HepG2 (cell line): ENCODE measurements around the gene CKB. TPM values are rescaled to one million over a fixed set of nuclear protein-coding genes. Genes with fewer than 3 reads are reported as not detected.

Experiments
- FLYWCH1 ChIP-seq: sonication (generic); formaldehyde crosslinking; IDR thresholded peaks from 2 replicates; pipeline ENCODE4 v1.8.1; 2023; ENCODE audit warnings: mild to moderate bottlenecking, missing genetic modification reagents
- FOXO1 ChIP-seq: sonication (generic); formaldehyde crosslinking; IDR thresholded peaks from 2 replicates; pipeline ENCODE4 v1.4.0; 2020; ENCODE audit warnings: missing genetic modification reagents
- HMG20A ChIP-seq: IDR thresholded peaks from 2 replicates; pipeline ENCODE4 v1.6.1; 2016; ENCODE audit warnings: borderline replicate concordance
- KAT7 ChIP-seq: IDR thresholded peaks from 2 replicates; pipeline ENCODE4 v1.6.1; 2018; ENCODE audit warnings: borderline replicate concordance, missing compliant biosample characterization
- KDM5B ChIP-seq: sonication (generic); formaldehyde crosslinking; IDR thresholded peaks from 2 replicates; pipeline ENCODE4 v1.4.0; 2020; ENCODE audit warnings: missing genetic modification reagents, mild to moderate bottlenecking, borderline replicate concordance
- LCORL ChIP-seq, 2 experiments: fragments of 450-650 bp in 1 of 2; sonication (generic) in 1 of 2; formaldehyde crosslinking in 1 of 2; IDR thresholded peaks; 2 replicates each; pipeline versions ENCODE4 v1.5.0 to v1.6.1; 2017 to 2020; ENCODE audit warnings: antibody characterized with exemption in 1 of 2, missing genetic modification reagents in 1 of 2
- TBX2 ChIP-seq: sonication (generic); formaldehyde crosslinking; IDR thresholded peaks from 2 replicates; pipeline ENCODE4 v1.5.0; 2020; ENCODE audit warnings: missing genetic modification reagents, mild to moderate bottlenecking, borderline replicate concordance
- ZC3H4 ChIP-seq: sonication (generic); formaldehyde crosslinking; IDR thresholded peaks from 2 replicates; pipeline ENCODE4 v1.4.0; 2020; ENCODE audit warnings: missing genetic modification reagents, borderline replicate concordance
- ZNF451 ChIP-seq: sonication (generic); formaldehyde crosslinking; IDR thresholded peaks from 2 replicates; pipeline ENCODE4 v1.5.0; 2020; ENCODE audit warnings: mild to moderate bottlenecking, missing genetic modification reagents
- polyA plus RNA-seq, 8 experiments: library from polyadenylated mRNA; depleted of rRNA in 3 of 8; stranded (reverse) in 7 of 8; unstranded in 1 of 8; fragments of >200 nt; fragmentation: Illumina TruSeq in 4 of 8; extraction: Trizol in 4 of 8; gene quantifications; 2 replicates each; pipeline versions ENCODE4 v1.2.1 to v1.2.3, GENCODE V29; 2011 to 2016; ENCODE audit warnings: low read depth in 4 of 8, missing spikeins in 1 of 8, mixed read lengths in 1 of 8; ENCODE audit not compliant: insufficient read depth in 1 of 8
- total RNA-seq, 5 experiments: library from RNA; depleted of rRNA; stranded (reverse); fragments of >200 nt; fragmentation: Illumina TruSeq; extraction: Trizol; gene quantifications; 2 replicates each; pipeline ENCODE4 v1.2.3, GENCODE V29; 2016; ENCODE audit warnings: low read depth in 1 of 5
- TF ChIP-seq, protein P1 (sequence below): sonication (generic); formaldehyde crosslinking; IDR thresholded peaks from 2 replicates; pipeline ENCODE4 v1.5.0; 2020; ENCODE audit warnings: mild to moderate bottlenecking, missing genetic modification reagents, borderline replicate concordance
- TF ChIP-seq, protein P2 (sequence below): sonication (generic); formaldehyde crosslinking; IDR thresholded peaks from 2 replicates; pipeline ENCODE4 v1.5.0; 2020; ENCODE audit warnings: missing genetic modification reagents
- TF ChIP-seq, protein P3 (sequence below): sonication (generic); formaldehyde crosslinking; IDR thresholded peaks from 2 replicates; pipeline ENCODE4 v1.9.0; 2022; ENCODE audit warnings: low read depth, missing genetic modification reagents
- TF ChIP-seq, protein P4 (sequence below): IDR thresholded peaks from 2 replicates; pipeline ENCODE4 v1.6.1; 2016
- TF ChIP-seq, protein P5 (sequence below): sonication (generic); formaldehyde crosslinking; IDR thresholded peaks from 2 replicates; pipeline ENCODE4 v1.4.0; 2020; ENCODE audit warnings: missing genetic modification reagents, borderline replicate concordance
- TF ChIP-seq, protein P6 (sequence below): sonication (generic); formaldehyde crosslinking; IDR thresholded peaks from 2 replicates; pipeline ENCODE4 v1.9.0; 2021; ENCODE audit warnings: missing genetic modification reagents, borderline replicate concordance
- TF ChIP-seq, protein P7 (sequence below): sonication (generic); formaldehyde crosslinking; IDR thresholded peaks from 2 replicates; pipeline ENCODE4 v1.5.1; 2020; ENCODE audit warnings: mild to moderate bottlenecking, missing genetic modification reagents, moderate library complexity

Gene CKB
- total and polyA plus RNA-seq, 2 of the 13 experiments (the other 11 are each of a cell fraction or from before 2014, with no cell fraction given), result 82.3 to 217 TPM

DNA sequence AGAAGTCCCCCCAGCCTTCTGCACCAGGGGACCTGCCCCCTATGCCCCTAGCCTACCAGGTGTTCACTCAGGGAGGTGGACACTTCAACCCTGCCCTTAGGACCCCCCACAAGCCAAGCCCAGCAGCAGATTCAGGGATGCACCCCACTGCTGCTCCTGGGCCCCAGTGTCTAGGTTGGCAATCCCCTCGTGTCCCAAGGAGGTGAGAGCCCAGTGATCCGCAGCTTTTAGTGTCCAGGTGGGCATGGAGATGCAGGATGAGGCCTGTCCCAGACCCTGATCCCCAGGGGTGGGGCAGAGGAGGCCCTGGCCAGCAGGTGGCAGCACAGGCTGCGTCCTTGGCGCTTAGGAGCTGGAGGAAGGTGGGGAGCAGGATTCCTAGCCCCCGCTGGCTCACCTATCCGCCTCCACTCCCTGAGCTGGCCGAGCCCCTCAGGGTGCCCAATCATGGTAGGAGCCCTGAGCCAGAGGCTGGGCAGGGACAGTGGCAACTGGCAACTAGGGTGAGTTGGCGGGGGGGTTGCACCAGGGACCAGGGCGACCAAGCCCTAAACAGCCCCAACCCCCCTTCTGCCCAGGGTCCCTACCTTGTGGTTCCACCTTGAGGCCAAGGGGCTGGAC lies 4.1 kb downstream of the CKB start (continued):
- TF ChIP-seq, protein P1, sequence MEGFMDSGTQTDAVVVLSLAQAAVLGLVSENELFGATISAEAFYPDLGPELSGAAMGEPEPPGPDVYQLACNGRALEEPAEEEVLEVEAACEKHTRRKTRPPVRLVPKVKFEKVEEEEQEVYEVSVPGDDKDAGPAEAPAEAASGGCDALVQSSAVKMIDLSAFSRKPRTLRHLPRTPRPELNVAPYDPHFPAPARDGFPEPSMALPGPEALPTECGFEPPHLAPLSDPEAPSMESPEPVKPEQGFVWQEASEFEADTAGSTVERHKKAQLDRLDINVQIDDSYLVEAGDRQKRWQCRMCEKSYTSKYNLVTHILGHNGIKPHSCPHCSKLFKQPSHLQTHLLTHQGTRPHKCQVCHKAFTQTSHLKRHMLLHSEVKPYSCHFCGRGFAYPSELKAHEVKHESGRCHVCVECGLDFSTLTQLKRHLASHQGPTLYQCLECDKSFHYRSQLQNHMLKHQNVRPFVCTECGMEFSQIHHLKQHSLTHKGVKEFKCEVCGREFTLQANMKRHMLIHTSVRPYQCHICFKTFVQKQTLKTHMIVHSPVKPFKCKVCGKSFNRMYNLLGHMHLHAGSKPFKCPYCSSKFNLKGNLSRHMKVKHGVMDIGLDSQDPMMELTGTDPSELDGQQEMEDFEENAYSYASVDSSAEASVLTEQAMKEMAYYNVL (CRISPR knock-in tag), result 0 out of 2 replicates have a peak, but pooled peaks have one; percentile 35
- TF ChIP-seq, protein P2, sequence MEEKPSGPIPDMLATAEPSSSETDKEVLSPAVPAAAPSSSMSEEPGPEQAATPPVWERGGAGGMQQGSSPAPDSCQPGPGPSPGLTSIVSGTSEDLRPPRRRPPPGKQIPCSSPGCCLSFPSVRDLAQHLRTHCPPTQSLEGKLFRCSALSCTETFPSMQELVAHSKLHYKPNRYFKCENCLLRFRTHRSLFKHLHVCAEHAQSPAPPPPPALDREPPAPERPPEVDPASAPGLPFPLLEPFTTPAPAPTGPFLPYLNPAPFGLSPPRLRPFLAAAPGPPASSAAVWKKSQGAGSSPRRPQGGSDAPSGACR (CRISPR knock-in tag), result 0 out of 2 replicates have a peak, but pooled peaks have one; percentile 60
- TF ChIP-seq, protein P3, sequence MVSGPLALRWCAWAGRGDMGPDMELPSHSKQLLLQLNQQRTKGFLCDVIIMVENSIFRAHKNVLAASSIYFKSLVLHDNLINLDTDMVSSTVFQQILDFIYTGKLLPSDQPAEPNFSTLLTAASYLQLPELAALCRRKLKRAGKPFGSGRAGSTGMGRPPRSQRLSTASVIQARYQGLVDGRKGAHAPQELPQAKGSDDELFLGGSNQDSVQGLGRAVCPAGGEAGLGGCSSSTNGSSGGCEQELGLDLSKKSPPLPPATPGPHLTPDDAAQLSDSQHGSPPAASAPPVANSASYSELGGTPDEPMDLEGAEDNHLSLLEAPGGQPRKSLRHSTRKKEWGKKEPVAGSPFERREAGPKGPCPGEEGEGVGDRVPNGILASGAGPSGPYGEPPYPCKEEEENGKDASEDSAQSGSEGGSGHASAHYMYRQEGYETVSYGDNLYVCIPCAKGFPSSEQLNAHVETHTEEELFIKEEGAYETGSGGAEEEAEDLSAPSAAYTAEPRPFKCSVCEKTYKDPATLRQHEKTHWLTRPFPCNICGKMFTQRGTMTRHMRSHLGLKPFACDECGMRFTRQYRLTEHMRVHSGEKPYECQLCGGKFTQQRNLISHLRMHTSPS (CRISPR knock-in tag), result peak; percentile 64; the same call in 1 of the 2 replicates
- no peak for TF ChIP-seq ZC3H4 (CRISPR knock-in tag)
- 0 out of 2 replicates have a peak, but pooled peaks have one; percentile 25 for TF ChIP-seq FOXO1
- no peak for TF ChIP-seq HMG20A (CRISPR knock-in tag)
- no peak for TF ChIP-seq KAT7 (CRISPR knock-in tag)
- TF ChIP-seq, protein P4, sequence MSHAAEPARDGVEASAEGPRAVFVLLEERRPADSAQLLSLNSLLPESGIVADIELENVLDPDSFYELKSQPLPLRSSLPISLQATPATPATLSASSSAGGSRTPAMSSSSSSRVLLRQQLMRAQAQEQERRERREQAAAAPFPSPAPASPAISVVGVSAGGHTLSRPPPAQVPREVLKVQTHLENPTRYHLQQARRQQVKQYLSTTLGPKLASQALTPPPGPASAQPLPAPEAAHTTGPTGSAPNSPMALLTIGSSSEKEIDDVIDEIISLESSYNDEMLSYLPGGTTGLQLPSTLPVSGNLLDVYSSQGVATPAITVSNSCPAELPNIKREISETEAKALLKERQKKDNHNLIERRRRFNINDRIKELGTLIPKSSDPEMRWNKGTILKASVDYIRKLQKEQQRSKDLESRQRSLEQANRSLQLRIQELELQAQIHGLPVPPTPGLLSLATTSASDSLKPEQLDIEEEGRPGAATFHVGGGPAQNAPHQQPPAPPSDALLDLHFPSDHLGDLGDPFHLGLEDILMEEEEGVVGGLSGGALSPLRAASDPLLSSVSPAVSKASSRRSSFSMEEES, result no peak
- TF ChIP-seq, protein P5, sequence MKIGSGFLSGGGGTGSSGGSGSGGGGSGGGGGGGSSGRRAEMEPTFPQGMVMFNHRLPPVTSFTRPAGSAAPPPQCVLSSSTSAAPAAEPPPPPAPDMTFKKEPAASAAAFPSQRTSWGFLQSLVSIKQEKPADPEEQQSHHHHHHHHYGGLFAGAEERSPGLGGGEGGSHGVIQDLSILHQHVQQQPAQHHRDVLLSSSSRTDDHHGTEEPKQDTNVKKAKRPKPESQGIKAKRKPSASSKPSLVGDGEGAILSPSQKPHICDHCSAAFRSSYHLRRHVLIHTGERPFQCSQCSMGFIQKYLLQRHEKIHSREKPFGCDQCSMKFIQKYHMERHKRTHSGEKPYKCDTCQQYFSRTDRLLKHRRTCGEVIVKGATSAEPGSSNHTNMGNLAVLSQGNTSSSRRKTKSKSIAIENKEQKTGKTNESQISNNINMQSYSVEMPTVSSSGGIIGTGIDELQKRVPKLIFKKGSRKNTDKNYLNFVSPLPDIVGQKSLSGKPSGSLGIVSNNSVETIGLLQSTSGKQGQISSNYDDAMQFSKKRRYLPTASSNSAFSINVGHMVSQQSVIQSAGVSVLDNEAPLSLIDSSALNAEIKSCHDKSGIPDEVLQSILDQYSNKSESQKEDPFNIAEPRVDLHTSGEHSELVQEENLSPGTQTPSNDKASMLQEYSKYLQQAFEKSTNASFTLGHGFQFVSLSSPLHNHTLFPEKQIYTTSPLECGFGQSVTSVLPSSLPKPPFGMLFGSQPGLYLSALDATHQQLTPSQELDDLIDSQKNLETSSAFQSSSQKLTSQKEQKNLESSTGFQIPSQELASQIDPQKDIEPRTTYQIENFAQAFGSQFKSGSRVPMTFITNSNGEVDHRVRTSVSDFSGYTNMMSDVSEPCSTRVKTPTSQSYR, result no peak
- TF ChIP-seq KDM5B (CRISPR knock-in tag), result 0 out of 2 replicates have a peak, but pooled peaks have one; percentile 40
- TF ChIP-seq, protein P6, sequence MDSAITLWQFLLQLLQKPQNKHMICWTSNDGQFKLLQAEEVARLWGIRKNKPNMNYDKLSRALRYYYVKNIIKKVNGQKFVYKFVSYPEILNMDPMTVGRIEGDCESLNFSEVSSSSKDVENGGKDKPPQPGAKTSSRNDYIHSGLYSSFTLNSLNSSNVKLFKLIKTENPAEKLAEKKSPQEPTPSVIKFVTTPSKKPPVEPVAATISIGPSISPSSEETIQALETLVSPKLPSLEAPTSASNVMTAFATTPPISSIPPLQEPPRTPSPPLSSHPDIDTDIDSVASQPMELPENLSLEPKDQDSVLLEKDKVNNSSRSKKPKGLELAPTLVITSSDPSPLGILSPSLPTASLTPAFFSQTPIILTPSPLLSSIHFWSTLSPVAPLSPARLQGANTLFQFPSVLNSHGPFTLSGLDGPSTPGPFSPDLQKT (CRISPR knock-in tag), result no peak
- peak; percentile 25; the same call in 1 of the 2 replicates for TF ChIP-seq TBX2 (CRISPR knock-in tag)
- peak; percentile 68; the same call in 1 of the 2 replicates for TF ChIP-seq ZNF451 (CRISPR knock-in tag)
- 0 out of 2 replicates have a peak, but pooled peaks have one; percentile 47 for TF ChIP-seq FLYWCH1
- TF ChIP-seq, protein P7, sequence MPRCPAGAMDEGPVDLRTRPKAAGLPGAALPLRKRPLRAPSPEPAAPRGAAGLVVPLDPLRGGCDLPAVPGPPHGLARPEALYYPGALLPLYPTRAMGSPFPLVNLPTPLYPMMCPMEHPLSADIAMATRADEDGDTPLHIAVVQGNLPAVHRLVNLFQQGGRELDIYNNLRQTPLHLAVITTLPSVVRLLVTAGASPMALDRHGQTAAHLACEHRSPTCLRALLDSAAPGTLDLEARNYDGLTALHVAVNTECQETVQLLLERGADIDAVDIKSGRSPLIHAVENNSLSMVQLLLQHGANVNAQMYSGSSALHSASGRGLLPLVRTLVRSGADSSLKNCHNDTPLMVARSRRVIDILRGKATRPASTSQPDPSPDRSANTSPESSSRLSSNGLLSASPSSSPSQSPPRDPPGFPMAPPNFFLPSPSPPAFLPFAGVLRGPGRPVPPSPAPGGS (CRISPR knock-in tag), result 0 out of 2 replicates have a peak, but pooled peaks have one; percentile 44
- no peak for TF ChIP-seq LCORL (IDR thresholded peaks at IDR 0.05)
- TF ChIP-seq LCORL (CRISPR knock-in tag; IDR thresholded peaks at IDR 0.05), result peak; percentile 89
